NCI-H2196 (cell line): ENCODE measurements around the gene WBP2.
"Not testable (repeated sequence)": the region's sequence is repeated elsewhere in the genome, so short reads cannot be mapped to it uniquely, and the experiment has no call there.

Experiments used
- DNase-seq: peaks from one replicate; lab custom pipeline; 2025; ENCODE audit not compliant: unreplicated experiment; lab: John Stamatoyannopoulos, UW

The WBP2 gene

GRCh38 chr17:75817571-75817970, 37.6 kb downstream of the WBP2 start:
- no peak for DNase-seq

GRCh38 chr17:75816693-75817092, 38.4 kb downstream of the WBP2 start:
- DNase-seq = no peak

- no peak for DNase-seq
Observed at GRCh38 chr17:75815399-75815798, 39.7 kb downstream of the WBP2 start.

- no peak for DNase-seq
Observed at GRCh38 chr17:75814900-75815373, 40.2 kb downstream of the WBP2 start.

- no peak for DNase-seq
Observed at GRCh38 chr17:75814021-75814395, 41.1 kb downstream of the WBP2 start.

- DNase-seq = no peak
Observed at GRCh38 chr17:75813081-75814020, 41.8 kb downstream of the WBP2 start.

- DNase-seq = no peak
Observed at GRCh38 chr17:75812096-75813013, 42.8 kb downstream of the WBP2 start.

- DNase-seq = no peak
Observed at GRCh38 chr17:75811174-75811573, 44.0 kb downstream of the WBP2 start.

- DNase-seq = not testable (repeated sequence)
Observed at GRCh38 chr17:75810756-75811155, 44.4 kb downstream of the WBP2 start.

GRCh38 chr17:75810216-75810615, 44.9 kb downstream of the WBP2 start:
- DNase-seq = no peak

- DNase-seq = no peak
Observed at GRCh38 chr17:75809631-75810111, 45.5 kb downstream of the WBP2 start.

- DNase-seq = no peak
Observed at GRCh38 chr17:75808905-75809621, 46.1 kb downstream of the WBP2 start.

GRCh38 chr17:75808549-75808904, 46.6 kb downstream of the WBP2 start:
- no peak for DNase-seq

GRCh38 chr17:75807861-75808260, 47.3 kb downstream of the WBP2 start:
- DNase-seq = no peak

- DNase-seq = no peak
Observed at GRCh38 chr17:75806822-75807500, 48.2 kb downstream of the WBP2 start.

- no peak for DNase-seq
Observed at GRCh38 chr17:75803883-75804282, 51.3 kb downstream of the WBP2 start.

- no peak for DNase-seq
Observed at GRCh38 chr17:75799402-75799801, 55.7 kb downstream of the WBP2 start.

- DNase-seq = no peak
Observed at GRCh38 chr17:75795820-75796607, 59.1 kb downstream of the WBP2 start.
